GM13976 (cell line): ENCODE results near the gene CDKN2A.

ENCODE experiments used
- DNase-seq: peaks from one replicate; pipeline ENCODE4 v3.0.0; 2012; ENCODE audit warnings: low spot score
- in situ Hi-C: fragments of 300-500 bp; cut with MboI; formaldehyde crosslinking; loops from one replicate; pipeline ENCODE4 v1.12.0; 2022; ENCODE audit warnings: low sequenced_read_pairs, mixed read lengths, inconsistent platforms; ENCODE audit not compliant: unreplicated experiment
- TF ChIP-seq, protein P1 (sequence below): IDR thresholded peaks from 2 replicates; pipeline ENCODE4 v1.5.1; 2012; ENCODE audit warnings: borderline replicate concordance, mild to moderate bottlenecking; ENCODE audit not compliant: insufficient read depth; ENCODE audit errors: extremely low read depth, missing control alignments, control extremely low read depth

CDKN2A gene

DNA sequence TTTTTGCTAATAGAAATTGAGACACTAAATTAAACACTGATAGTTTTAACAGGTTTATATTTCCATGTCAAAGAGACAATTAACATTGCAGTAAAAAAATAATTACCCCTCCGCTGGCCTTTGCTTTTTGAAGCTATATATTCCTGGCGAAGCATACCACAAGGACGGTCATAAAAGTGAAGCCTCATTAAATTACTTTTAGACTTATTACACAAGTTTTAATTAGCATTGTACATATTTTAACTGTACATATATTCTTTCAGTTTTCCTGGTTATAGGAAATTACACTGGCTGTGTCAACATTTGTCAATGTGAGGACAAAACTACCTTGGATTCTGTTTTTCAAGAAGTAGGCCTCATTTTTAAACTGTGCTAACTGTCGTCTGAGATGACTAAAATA, 1.2 kb downstream of the CDKN2A start:
- TF ChIP-seq, protein P1, sequence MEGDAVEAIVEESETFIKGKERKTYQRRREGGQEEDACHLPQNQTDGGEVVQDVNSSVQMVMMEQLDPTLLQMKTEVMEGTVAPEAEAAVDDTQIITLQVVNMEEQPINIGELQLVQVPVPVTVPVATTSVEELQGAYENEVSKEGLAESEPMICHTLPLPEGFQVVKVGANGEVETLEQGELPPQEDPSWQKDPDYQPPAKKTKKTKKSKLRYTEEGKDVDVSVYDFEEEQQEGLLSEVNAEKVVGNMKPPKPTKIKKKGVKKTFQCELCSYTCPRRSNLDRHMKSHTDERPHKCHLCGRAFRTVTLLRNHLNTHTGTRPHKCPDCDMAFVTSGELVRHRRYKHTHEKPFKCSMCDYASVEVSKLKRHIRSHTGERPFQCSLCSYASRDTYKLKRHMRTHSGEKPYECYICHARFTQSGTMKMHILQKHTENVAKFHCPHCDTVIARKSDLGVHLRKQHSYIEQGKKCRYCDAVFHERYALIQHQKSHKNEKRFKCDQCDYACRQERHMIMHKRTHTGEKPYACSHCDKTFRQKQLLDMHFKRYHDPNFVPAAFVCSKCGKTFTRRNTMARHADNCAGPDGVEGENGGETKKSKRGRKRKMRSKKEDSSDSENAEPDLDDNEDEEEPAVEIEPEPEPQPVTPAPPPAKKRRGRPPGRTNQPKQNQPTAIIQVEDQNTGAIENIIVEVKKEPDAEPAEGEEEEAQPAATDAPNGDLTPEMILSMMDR = no peak
- in situ Hi-C loops = no loop called here
- DNase-seq = no peak

DNA sequence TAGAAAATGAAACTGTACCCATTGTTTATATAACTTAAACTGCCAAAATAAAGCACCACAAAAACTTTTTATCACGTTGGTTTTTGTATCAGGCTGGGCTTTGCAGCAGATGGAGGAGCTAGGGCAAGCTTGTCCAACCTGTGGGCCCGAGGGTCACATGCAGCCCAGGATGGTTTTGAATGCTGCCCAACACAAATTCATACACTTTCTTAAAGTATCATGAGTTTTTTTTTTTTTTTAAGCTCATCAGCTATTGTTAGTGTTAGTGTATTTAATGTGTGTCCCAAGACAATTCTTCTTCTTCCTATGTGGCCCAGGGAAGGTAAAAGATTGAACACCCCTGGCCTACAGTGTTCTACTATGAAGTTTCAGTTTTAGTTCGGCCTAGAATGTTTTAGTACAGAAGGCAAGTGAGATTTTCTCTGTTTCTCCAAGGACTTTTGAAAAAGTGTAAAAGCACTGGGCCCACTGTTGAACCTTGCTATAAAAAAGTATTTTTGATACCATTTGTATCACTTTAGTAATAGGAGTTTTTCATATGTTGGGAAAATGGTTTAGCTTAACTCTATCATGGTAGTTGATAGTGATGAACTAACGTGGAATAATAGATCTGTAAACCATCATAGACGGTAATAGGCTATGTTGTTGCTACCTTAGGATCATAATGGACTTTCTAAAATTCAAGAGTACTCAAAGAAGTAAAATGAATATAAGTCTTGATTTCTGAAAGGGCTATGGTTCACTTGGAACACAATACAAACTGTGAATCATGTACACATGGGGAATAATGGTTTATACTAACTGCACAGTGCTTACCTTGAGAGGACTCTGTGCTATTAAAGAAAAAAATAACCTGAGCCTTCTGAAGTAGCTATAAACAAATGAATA, 2.9 kb downstream of the CDKN2A start:
- in situ Hi-C loops = no loop called here
- no peak for DNase-seq
- TF ChIP-seq, protein P1 = no peak

DNA sequence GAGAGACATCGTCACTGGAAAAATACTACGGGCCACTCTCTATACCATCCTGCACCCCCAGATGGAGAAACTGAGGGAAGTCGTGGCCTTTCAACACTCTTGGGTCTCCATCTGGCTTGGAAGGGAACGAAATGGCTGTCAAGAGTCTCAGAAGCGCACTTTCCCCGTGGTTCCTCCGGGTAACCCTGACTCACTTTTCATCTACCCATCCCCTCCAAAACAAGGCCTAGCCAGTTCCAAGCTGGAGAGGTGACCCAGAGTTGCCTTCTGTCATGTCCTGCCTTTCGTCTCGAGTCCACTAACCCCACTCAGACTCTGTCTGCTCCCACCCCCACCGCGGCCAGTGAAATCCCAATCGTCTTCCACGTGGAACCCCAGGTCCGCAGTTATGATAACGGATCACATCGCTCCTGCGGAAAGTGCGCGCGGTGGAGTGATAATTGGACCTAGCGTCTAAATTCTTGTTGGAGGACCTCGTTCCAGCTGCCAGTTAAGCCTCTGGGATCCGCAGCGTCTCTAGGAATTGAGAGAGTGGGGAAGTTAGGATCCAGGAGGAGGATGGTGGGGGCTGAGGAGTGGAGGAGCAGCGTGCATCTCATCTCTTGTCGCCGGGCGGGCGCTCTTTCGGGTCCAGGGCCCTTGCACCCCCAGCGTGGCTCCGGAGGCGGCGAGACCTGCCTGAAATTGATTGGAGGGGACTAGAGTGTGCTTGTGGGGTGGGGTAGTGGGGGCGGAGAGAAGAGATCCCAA, 4.6 kb downstream of the CDKN2A start:
- TF ChIP-seq, protein P1 = no peak
- in situ Hi-C loops = no loop called here
- DNase-seq = no peak

DNA sequence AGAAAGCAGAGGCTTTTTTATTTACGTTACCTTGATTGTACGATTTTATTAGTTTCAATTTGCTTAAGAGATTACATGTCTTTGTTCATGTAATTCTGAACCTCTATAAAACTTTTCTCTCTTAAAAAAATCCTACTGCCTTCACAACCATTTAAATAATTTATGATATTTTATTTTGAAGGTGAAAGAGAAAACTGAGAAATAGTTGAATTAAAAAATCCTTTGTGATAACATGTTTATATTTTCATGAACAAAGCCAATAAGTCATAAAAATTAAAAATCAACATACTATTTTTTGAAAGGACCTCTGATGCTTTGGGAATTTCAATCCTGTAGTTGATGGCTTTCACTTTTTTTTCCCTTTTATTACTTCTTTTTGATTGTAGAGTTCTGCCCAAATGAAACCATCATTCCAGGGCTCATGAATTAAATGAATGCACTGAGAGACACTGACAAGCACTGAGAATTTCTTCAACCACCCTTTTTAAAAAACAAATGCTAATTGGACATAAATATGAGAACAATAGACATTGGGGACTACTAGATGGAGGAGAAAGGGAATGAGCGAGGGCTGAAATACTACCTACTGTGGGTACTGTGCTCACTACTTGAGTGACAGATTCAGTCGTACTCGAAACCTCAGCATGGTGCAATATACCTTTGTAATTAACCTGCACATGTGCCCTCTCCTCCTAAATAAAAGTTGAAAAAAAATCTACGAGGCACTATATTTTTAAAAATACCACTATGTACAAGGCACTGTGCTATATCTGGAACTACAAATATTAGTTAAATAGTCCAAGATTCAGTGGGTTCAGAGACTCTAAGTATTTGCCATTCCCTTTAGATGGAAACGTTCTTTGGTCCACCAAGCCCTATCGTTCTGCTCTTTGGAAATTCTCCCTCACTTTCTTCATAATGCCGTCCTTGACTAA, 5.9 kb downstream of the CDKN2A start:
- TF ChIP-seq, protein P1 = no peak
- DNase-seq = no peak
- in situ Hi-C loops = no loop called here

DNA sequence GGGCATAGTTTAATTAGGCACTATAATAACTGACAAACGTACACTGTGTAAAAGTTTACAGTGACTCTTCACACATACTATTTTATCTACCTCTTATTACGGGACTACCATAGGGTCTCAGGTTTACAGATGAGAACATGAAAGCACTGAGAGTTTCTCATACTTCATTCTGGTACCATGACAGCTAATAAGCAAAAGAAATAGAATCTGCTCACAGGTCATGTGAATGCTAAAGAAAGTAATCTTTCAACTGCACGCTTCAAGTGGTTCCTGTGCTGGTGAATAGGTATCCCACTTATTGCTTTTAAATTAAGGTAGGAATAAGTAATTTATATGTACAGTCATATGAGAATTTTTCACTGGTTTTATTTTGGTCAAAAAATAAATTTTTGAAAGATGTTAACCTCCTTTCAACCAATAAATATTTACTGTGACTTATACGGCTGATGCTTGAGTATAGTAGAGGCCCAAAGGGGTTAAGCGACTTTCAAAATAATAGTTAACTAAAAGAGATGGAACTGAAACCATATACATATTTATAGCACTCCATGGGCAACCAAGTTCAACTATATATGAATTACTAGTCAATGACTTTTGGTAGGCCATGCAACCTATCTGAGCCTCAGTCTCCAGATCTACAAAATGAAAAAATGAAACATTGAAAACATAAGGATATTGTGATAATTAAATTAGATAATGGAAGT, 8.1 kb downstream of the CDKN2A start:
- no peak for DNase-seq
- TF ChIP-seq, protein P1 = no peak
- in situ Hi-C loops = no loop called here
